OCI-LY3 (cell line): ENCODE results near the gene ULK1.

ENCODE experiments used
- EZH2phosphoT487 ChIP-seq: fragments of 200-600 bp; shearing (Covaris generic); IDR thresholded peaks from 2 replicates; pipeline ENCODE4 v1.6.1; 2018; ENCODE audit warnings: antibody characterized with exemption, mixed run types, low read depth
- TF ChIP-seq, protein P1 (sequence below): fragments of 200-600, 300-600 bp; sonication (generic); IDR thresholded peaks from 2 replicates; pipeline ENCODE4 v1.5.1; 2014; ENCODE audit warnings: antibody characterized with exemption, low read length, low read depth

DNA sequence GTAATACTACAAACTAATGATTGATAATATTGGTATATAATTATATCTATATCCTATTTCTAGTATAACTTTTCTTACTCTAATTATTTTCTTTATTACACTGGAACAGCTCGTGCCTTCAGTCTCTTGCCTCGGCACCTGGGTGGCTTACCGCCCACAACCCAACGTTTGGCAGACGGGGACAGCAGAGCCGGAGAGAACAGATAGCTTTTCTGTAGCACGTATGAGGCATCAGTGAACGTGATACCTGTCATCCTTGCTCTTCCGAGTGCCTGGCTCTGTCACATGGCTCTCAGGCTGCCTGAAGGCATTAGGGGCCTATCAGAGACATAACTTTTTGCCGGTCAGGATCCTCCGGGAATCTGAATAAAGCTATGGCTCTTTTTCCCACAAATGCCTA, 40.1 kb downstream of the ULK1 start:
- TF ChIP-seq, protein P1, sequence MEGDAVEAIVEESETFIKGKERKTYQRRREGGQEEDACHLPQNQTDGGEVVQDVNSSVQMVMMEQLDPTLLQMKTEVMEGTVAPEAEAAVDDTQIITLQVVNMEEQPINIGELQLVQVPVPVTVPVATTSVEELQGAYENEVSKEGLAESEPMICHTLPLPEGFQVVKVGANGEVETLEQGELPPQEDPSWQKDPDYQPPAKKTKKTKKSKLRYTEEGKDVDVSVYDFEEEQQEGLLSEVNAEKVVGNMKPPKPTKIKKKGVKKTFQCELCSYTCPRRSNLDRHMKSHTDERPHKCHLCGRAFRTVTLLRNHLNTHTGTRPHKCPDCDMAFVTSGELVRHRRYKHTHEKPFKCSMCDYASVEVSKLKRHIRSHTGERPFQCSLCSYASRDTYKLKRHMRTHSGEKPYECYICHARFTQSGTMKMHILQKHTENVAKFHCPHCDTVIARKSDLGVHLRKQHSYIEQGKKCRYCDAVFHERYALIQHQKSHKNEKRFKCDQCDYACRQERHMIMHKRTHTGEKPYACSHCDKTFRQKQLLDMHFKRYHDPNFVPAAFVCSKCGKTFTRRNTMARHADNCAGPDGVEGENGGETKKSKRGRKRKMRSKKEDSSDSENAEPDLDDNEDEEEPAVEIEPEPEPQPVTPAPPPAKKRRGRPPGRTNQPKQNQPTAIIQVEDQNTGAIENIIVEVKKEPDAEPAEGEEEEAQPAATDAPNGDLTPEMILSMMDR: no peak
- no peak for TF ChIP-seq EZH2phosphoT487
